Ammon's horn (tissue), 1 donor: Measurements from ENCODE around the gene AFF3.

Source experiments
- DNase-seq: peaks from one replicate; pipeline ENCODE4 v3.0.0-alpha.2; 2016; ENCODE audit warnings: low spot score

The AFF3 gene

DNA sequence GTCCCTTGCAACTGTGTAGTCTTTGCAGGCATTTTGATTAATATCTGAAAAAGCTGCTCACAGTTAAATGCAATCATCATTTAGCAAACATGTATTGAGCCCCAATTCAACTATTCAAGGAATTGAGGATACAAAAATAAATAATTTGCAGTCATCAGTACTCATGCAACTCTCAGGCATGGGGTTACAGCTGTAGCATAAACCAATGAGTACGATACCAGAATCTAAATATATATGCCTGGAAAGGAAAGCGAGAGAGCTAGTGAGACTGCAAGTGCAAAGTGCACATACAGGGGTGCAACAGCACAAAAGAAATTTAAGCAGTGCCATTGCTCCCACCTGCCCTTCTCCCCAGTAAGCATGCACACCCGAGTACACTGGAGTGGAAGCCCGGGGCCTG, 216.4 kb downstream of the AFF3 start:
- no peak for DNase-seq

DNA sequence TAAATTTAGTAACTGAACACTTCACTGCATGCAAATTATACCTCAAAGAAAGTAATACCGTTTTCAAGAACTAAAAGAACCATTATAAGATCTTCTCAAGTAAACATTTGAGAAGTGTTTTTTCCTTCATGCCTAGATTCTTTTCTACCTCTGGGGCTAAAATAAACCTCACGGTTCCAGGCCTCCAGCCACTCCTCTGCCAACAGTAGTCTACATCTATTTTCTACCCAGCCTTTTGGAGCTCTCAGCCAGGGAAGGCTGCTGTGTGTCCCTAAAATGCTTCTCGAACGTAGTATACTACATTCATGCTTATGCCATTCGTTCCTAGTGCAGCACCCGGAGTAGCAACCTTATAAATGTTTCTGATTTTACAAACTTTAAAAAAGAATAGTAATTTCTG, 219.7 kb downstream of the AFF3 start:
- DNase-seq = no peak

DNA sequence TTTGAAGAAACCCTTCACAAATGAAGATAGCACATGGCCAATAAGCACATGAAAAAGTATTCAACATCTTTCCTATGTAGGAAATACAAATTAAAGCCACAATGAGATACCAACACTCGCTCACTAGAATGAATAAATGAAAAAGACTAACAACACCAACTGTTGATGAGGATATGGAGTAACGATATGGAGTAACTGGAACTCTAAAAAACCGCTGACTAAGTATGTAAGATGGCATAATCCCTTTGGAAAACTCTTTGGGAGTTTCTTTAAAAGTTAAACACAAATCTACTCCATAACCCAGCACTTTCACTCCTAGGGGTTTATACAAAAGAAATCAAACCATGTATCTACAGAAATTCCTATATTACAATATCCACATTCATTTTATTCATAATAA, 220.5 kb downstream of the AFF3 start:
- DNase-seq = no peak

DNA sequence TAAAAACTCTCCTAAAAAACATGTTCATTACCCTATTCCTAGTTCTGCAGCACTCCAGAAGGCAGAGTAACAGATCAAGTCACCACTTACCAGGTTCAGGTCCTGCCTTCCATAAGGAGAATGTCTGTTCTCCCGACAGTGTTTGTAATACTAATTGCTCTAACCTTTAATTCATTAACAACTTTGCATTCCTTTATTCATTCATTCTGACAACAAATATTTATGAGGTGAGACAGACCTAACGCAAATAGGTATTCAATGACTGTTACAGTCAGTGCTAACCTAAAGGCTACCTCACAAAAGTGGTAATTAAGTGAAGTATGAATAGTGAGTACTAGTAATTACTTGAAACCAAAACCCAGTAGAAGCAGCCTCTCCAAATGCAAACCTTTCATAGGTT, 224.0 kb downstream of the AFF3 start:
- no peak for DNase-seq

DNA sequence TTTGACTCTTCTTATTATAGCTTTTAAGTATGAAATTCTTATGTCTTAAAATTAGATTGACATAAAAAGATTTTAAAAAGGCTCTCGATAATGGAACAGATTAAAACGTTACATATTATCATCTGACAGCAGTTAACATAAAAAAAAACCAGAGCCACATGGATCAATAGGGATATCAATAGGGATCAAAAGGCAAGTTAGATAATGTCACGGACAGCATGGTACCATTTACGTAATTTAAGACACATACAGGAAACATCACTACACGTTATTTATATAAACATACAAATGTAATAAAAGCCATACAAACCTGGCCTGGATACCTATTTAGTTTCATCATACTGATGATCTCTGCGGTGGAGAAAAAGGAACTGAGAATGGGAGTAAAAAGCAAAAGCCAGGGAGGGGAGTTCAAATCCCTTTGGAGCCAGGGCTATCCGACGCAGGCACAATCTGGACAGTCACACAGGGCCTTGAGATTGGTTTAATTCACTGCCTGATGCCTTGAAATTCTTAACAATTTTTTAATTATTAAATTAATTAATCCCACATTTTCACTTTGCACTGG, 227.2 kb downstream of the AFF3 start:
- no peak for DNase-seq

GRCh38 chr2:99911736-99912135, 230.7 kb downstream of the AFF3 start:
- no peak for DNase-seq

- no peak for DNase-seq
Measured at GRCh38 chr2:99910902-99911301, 231.5 kb downstream of the AFF3 start.

DNA sequence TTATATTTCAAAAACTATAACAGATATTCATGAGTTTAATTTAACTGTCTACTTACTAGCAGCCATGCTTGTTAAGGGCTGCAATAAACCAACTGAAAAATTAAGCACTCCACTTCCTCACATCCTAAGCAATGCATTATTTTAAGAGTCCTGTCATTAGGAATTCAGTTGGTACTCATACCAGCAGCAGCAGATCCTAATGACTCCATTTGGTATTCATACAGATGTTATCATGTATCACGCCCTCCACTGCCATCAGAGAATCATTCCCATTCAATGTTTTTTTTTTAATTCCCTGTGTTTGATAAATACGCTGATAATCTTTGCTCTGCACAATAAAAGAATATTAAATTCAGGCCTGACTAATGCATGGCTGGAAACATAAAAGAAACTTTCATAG, 236.8 kb downstream of the AFF3 start:
- no peak for DNase-seq

GRCh38 chr2:99905025-99905424, 237.4 kb downstream of the AFF3 start:
- DNase-seq = no peak

GRCh38 chr2:99903981-99904380, 238.4 kb downstream of the AFF3 start:
- no peak for DNase-seq

DNA sequence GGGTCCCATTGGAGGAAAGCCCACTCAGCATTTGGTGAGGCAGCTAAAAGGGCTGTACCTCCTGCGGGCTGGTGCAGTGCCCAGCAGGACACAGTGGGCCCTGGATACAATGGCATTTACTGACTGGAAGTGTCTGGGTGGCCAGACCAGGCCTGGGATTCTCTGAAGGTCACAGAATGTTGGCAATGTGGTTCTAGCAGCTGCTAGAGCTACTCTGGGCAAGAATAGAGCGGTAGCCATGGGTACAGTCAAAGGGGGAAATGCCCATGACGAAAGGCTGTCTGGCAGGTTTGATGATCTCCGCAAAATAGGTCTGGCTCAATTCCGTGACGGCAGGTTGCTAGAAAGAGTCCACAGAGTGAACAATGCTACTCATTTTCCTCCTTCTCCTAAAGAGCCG, 241.8 kb downstream of the AFF3 start:
- DNase-seq = peak; percentile 67

- no peak for DNase-seq
Measured at GRCh38 chr2:99899882-99900281, 242.5 kb downstream of the AFF3 start.

DNA sequence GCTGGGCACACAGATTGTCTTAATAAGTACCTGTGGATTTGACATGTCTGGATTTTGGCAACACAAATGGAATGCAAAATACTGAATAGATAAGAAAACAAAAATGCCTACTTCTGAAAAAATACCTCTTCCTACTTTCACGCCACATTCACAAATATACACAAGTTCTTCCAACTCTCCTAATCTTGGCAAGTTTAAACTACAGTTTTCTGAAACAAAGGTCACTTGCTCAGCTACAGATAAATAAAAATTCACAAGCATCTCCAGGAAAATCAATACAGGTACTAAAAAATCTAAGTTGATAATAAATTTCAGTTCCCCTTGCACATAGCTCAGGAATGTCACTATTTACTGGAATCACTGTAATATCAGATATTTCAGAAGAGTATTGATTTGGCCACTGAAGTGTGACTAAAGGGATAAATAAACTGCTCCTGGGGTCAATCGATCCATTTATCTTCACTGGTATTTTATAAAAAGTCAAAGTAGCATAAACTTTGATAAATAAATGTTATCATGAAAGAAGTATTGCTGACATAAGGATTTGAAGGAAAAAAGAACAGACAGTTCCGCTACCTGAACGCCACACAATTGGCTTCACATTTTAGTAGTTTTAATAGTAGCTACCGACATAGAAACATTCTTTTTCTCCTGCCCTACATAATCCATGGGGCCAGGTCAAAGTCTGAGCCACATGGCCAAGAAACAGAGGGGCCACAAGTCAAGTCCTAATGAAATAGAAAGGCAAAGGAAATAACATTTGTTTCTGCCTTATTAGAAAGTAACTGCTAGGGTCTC, 243.1 kb downstream of the AFF3 start:
- DNase-seq = no peak

GRCh38 chr2:99898336-99899048, 243.9 kb downstream of the AFF3 start:
- DNase-seq = no peak

GRCh38 chr2:99891428-99891780, 251.0 kb downstream of the AFF3 start:
- no peak for DNase-seq

DNA sequence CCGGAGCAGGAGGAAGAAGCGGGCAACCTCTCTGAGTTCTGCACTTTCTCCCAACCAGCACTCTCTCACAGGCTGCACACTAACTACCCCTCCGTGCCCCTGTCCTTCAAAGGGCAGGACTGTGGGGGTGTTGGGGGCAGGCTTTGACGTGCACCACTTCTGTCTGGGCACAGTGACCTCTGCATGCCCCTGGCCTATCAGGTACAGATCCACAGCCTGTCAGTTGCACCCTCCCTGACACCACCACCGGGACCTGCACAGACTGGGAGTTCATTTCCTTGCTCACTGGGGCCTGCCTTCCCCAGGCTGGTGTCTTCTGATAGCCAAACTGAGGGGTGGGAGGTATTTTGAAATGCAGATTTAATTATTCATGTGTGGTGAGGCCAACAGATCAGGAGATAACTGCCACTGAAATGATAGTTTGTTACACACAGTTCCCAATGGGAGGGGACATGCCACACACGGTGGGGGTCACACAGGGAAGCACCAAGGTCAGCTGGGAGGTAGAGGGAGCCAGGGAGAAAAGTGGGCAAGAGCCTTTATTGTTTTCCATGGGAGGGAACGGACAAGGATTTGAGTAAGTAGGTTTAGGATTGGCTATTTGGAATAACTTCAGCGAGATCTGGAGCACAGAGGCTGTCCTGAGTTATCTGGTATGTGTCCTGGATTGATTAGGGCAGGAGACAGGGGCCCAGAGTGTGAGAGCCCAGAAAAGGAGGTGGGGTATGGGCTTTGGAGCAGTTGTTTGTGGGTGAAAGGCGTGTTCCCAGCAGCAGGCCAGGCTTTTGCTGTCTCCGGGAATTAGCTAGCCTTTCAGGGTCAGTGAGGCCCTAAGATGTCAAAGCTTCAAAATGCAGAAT, 251.6 kb downstream of the AFF3 start:
- DNase-seq = no peak

DNA sequence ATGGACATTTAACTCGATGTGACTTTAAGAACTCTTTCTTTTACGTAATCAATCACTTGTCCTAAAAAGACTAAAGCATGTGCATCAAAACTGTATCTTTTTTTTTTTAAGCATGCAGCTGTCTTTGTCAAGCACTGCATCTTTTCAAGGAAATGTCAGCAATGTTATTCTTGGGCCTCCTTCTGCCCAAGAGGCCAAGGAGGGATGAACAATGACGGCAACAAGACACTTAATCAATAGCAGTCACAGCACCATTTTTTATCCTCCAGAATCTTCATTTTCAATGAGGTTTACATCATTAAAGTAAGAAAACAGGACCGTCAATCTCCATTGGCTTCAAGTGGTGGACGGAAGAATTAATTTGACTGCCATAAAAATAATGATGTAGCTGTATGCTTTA, 253.8 kb downstream of the AFF3 start:
- no peak for DNase-seq

DNA sequence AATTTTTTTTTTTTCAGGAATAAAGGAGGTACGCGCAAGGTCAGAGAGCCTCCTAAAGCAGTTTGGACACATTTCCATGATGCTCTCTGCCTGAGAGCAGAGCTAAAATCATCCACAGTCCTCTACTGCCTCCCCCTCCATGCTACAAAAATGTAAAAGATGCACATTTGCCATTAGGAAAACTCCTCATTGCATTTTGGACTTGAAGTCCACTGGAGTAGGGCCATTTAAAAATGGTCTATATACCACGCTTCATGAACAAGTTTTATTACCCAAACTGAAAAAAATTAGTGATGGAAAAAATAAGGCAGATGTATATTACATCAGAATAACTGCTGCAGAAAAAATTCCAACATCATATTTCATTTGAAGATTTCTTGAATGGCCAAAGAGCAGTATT, 256.0 kb downstream of the AFF3 start:
- DNase-seq = no peak

GRCh38 chr2:99883358-99883757, 259.0 kb downstream of the AFF3 start:
- DNase-seq = no peak

GRCh38 chr2:99881901-99882591, 260.3 kb downstream of the AFF3 start:
- peak; percentile 69 for DNase-seq

DNA sequence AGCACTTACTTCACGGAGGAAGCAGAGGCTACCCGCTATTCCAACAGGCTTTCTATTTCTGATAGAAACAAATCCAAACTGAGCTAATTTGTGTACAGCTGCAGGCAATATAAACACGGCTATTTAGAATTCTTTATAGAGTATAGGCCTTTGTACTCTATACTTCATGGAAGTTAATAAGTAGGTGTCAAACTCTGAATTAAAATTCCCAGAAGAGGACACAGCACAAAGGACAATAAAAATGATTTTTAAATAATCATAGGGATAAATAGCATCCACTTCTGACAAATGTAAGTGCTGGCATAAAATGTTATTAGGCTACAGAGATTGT, 261.5 kb downstream of the AFF3 start:
- no peak for DNase-seq
